Progenitor cell of endocrine pancreas (in vitro differentiated cells): ENCODE data around the gene MYO10. TPM values are rescaled to one million over a fixed set of nuclear protein-coding genes. Genes with fewer than 3 reads are reported as not detected.

Source experiments
- DNase-seq: peaks from one replicate; pipeline ENCODE4 v3.0.0; 2021; ENCODE audit warnings: low spot score; ENCODE audit not compliant: unreplicated experiment
- H3K27ac Mint-ChIP-seq: 2 replicates; pipeline ENCODE4 v1.8.0; 2021; ENCODE audit warnings: mild to moderate bottlenecking, moderate library complexity, mixed read lengths
- H3K27me3 Mint-ChIP-seq: 2 replicates; pipeline ENCODE4 v1.8.0; 2021; ENCODE audit warnings: mixed read lengths
- H3K36me3 Mint-ChIP-seq: 2 replicates; pipeline ENCODE4 v1.8.0; 2022; ENCODE audit warnings: mixed read lengths; ENCODE audit not compliant: insufficient read depth
- H3K4me1 Mint-ChIP-seq: 2 replicates; pipeline ENCODE4 v1.8.0; 2021; ENCODE audit warnings: low read depth, mixed read lengths
- H3K4me3 Mint-ChIP-seq: 2 replicates; pipeline ENCODE4 v1.8.0; 2021; ENCODE audit warnings: low read depth, mild to moderate bottlenecking, moderate library complexity, mixed read lengths
- H3K9me3 Mint-ChIP-seq: 2 replicates; pipeline ENCODE4 v1.8.0; 2021; ENCODE audit warnings: low read depth, mixed read lengths
- total RNA-seq: library from RNA; stranded (reverse); gene quantifications from 2 replicates; pipeline ENCODE4 v1.2.1, GENCODE V29; 2021
- TF ChIP-seq, protein P1 (sequence below): fragments of 200-600 bp; sonication (generic); IDR thresholded peaks from one replicate; pipeline ENCODE4 v1.5.0; 2021; ENCODE audit warnings: antibody characterized with exemption, mild to moderate bottlenecking; ENCODE audit not compliant: unreplicated experiment

MYO10 gene
- total RNA-seq, 1 donor from 2014 or later, result 88.0 TPM

- no peaks in the 10 kb centered on the region for H3K4me1 Mint-ChIP-seq
- no peak overlapping the region for H3K4me3 Mint-ChIP-seq
- H3K36me3 Mint-ChIP-seq, result peaks cover 4% of the 10 kb centered on the region
- peaks cover 6% of the 10 kb centered on the region for H3K9me3 Mint-ChIP-seq
- H3K27me3 Mint-ChIP-seq, result no peaks in the 10 kb centered on the region
- TF ChIP-seq, protein P1, sequence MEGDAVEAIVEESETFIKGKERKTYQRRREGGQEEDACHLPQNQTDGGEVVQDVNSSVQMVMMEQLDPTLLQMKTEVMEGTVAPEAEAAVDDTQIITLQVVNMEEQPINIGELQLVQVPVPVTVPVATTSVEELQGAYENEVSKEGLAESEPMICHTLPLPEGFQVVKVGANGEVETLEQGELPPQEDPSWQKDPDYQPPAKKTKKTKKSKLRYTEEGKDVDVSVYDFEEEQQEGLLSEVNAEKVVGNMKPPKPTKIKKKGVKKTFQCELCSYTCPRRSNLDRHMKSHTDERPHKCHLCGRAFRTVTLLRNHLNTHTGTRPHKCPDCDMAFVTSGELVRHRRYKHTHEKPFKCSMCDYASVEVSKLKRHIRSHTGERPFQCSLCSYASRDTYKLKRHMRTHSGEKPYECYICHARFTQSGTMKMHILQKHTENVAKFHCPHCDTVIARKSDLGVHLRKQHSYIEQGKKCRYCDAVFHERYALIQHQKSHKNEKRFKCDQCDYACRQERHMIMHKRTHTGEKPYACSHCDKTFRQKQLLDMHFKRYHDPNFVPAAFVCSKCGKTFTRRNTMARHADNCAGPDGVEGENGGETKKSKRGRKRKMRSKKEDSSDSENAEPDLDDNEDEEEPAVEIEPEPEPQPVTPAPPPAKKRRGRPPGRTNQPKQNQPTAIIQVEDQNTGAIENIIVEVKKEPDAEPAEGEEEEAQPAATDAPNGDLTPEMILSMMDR, result no peak
- DNase-seq, result no peak
- no peak overlapping the region for H3K27ac Mint-ChIP-seq
Observed at GRCh38 chr5:16819522-16820167, 116.4 kb downstream of the MYO10 start.

DNA sequence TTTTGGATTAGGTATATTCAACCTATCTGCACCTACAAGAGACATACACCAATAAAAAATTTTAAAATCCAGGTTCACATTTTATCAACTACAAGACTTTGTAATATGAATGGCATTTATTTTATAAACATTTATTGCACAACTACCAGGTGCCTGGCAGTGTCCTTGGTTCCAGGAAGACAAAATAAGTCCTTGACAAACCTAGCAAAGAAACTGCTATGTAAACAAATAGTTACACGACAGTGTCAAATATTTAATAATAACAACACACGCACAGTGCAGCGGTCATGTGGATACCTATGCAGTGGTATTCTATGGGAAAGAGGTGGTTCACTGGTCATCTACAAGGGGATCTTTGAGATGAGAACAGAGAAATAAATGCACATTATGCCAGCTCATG lies 120.7 kb downstream of the MYO10 start:
- no peak overlapping the region for H3K4me3 Mint-ChIP-seq
- TF ChIP-seq, protein P1, result no peak
- no peak overlapping the region for H3K27ac Mint-ChIP-seq
- DNase-seq, result no peak
- no peaks in the 10 kb centered on the region for H3K9me3 Mint-ChIP-seq
- no peaks in the 10 kb centered on the region for H3K27me3 Mint-ChIP-seq
- H3K36me3 Mint-ChIP-seq, result peaks cover 5% of the 10 kb centered on the region
- H3K4me1 Mint-ChIP-seq, result peaks cover 7% of the 10 kb centered on the region

DNA sequence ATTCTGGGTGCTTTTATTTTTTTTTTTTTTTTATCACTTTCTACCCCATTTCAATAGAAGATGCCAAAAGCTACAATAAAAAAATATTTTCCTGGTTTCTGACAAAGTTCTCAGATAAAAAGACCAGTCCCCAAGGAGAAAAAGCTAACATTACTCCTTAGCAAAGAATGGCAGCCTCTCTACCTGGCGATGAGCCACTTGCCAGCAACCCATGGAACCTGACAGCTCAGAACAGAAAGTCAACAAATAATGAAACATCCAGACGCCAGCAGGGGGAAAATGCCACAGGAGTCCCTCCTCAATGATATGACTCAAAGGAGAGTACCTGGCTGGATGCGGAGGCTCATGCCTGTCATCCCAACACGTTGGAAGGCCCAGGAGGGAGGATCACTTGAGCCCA lies 123.2 kb downstream of the MYO10 start:
- Mint-ChIP-seq H3K4me1 (peaks cover 20% of the 10 kb centered on the region), H3K27me3 (no peaks in the 10 kb centered on the region), H3K36me3 (peaks cover 5% of the 10 kb centered on the region), H3K27ac (no peak overlapping the region), H3K9me3 (no peaks in the 10 kb centered on the region), H3K4me3 (no peak overlapping the region)
- no peak for DNase-seq
- TF ChIP-seq, protein P1, result no peak

DNA sequence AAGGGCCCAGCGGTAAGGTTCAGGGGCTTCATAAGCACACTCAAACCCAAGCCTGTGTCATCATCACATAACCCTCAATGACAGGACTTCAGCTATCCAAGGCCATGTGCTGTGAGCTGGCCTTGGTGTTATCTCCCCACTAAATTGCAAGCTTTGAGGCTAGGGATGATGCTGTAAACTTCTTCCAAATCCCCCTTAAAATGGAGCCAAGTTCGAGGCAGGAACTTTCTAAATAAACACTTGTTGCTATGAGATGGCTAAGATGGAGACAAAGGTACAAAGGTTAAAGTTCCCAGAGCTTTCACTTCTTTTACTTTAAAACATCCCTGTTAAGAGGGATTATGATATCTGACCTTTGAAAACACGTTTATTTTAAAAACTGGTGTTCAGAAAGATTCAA lies 123.6 kb downstream of the MYO10 start:
- TF ChIP-seq, protein P1, result no peak
- Mint-ChIP-seq H3K4me3 (no peak overlapping the region), H3K27me3 (no peaks in the 10 kb centered on the region), H3K4me1 (peaks cover 21% of the 10 kb centered on the region), H3K9me3 (no peaks in the 10 kb centered on the region), H3K27ac (no peak overlapping the region), H3K36me3 (peaks cover 4% of the 10 kb centered on the region)
- no peak for DNase-seq

GRCh38 chr5:16810208-16810854 lies 125.8 kb downstream of the MYO10 start:
- Mint-ChIP-seq H3K27ac (peak overlapping the region; percentile 63), H3K27me3 (no peaks in the 10 kb centered on the region), H3K36me3 (peaks cover 3% of the 10 kb centered on the region), H3K9me3 (no peaks in the 10 kb centered on the region), H3K4me3 (no peak overlapping the region), H3K4me1 (peaks cover 26% of the 10 kb centered on the region)
- TF ChIP-seq, protein P1, result no peak
- no peak for DNase-seq
